Islet precursor cell (in vitro differentiated cells): Measurements from ENCODE around the gene GKN1.
"Not testable (repeated sequence)": the region's sequence is repeated elsewhere in the genome, so short reads cannot be mapped to it uniquely, and the experiment has no call there.

ENCODE experiments used
- DNase-seq: peaks from one replicate; pipeline ENCODE4 v3.0.0-alpha.2; 2018

GKN1 gene, protein sequence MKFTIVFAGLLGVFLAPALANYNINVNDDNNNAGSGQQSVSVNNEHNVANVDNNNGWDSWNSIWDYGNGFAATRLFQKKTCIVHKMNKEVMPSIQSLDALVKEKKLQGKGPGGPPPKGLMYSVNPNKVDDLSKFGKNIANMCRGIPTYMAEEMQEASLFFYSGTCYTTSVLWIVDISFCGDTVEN

DNA sequence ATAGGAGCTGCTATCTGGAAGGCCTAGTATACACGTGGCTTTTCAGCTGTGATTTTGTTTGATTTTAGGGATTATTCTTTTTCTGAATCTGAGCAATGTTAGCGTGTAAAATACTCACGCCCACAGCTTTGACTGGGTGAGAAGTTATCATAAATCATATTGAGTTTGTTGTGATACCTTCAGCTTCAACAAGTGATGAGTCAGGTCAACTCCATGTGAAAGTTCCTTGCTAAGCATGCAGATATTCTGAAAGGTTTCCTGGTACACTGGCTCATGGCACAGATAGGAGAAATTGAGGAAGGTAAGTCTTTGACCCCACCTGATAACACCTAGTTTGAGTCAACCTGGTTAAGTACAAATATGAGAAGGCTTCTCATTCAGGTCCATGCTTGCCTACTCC lies at the start of gene GKN1:
Gene GKN1, plus strand, starts transcription at position 386 of the 400 bp plus-strand sequence. CDS start 42 bp downstream, outside the sequence.
- no peak for DNase-seq

DNA sequence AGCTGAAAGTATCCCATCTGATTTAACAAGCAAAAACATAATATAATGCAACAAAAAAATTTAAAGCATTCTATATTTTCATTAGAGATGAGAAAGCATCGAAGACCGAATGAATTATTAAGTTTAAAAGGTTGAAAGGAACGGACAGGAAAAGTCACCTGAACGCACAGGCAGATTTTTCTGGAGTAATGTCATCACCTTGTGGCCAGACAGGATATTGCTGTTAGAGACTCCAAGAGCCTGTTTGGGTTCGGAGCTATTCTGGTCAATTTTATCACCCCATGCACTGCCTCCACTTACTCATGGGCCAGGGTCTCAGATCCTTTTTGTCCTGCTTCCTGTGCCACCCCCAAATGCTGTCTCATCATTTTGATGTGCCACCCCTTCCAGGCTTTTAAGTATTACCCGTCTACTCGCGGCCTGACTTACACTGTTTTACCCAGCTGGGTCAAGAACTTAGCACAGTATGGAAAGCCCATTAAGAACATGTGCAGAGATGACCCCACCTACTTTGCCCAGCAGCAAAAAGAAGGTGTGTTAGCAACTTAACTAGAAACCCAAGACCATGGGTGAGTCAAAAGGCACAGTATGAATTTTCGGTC lies 49.0 kb upstream of the GKN1 start:
- peak; percentile 65 for DNase-seq

DNA sequence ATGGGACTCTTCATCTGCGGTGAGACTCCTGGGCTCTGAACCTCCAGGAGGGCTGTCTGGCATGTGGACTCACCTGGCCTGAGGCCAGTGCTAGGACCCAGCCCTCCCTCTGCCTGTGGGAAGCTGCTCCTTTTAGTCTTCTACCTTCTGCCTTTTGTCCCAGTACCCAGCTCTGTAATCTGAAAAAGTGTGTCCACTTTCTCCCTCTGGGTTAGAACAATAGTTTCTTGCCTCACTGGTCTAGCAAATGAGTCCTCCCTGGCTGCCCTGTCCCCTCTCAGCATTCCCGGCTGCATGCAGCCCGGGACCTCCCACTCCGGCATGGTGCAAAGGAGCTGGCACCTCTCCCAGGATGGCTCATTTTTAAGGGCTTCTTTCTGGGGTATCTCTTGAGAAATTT lies 47.6 kb upstream of the GKN1 start:
- DNase-seq, result peak; percentile 72

DNA sequence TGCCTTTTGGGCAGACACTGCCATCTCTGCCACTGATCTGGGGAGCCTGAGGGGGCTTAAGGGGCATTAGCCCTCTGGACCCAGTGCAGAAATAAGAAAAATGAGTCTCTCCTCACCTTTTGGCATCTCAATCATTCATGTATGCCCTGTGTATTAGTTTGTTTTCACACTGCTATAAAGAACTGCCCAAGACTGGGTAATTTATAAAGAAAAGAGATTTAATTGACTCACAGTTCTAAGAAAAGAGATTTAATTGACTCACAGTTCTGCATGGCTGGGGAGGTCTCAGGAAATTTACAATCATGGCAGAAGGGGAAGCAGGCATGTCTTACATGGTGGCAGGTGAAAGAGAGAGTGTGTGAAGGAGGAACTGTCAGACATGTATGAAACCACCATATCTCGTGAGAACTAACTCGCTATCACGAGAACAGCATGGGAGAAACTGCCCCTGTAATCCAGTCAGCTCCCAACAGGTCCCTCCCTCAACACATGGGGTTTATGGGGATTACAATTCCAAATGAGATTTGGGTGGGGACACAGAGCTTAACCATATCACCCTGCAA lies 43.2 kb upstream of the GKN1 start:
- no peak for DNase-seq

DNA sequence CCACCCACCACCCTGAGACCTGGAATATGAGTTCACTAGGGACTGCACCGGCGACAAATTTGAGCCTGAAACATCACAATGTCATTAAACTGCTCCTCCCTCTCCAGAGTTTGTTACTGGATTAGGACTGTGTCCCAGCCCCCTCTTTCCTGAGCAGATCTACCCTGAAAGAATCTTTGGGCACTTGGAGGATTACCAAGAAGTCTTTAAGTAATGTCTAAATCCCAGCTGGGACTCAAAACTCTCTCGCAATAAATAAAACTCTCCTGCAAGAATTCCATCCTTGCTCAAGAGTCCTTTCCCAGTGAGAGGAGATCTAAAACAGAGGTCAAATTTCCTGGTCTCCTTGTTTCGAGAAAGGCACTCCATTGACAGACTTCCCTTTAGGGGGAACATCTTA lies 42.6 kb upstream of the GKN1 start:
- DNase-seq, result no peak

DNA sequence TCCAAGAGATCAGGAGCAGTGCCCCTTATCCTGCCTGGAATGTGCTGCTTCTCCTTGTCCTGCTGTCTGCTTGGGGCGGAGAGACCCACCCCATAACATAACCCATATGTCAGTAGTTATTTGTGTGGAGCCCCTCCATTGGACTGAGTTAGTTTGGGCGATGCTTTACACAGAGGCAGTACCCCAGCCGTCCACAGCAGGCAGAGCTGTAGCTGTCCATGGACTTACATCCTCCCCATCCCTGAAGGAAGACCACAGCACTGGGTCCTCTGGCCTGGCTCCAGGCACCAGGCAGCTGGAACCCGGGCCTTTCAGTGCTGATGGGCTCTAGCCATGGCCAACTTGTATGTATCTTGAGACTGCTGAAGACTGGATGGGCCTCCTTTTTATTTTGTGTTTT lies 42.0 kb upstream of the GKN1 start:
- DNase-seq, result no peak

DNA sequence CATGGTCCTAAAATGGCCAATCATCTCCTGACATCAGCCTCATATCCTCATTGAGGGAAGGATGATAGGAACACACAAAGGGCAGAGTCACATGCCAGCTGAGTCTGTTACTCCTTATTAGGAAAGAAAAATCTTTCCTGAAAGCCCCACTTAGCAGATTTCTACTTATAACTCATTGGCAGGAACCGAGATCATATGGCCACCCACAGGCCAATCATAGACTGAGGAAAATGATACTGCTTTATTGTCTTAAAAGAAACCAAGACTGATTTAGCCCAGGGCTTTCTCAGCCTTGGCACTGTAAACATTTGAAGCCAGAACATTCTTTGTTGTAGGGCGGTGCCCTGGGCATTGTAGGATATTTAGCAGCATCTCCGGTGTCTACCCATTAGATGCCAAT lies 40.4 kb upstream of the GKN1 start:
- DNase-seq, result no peak

DNA sequence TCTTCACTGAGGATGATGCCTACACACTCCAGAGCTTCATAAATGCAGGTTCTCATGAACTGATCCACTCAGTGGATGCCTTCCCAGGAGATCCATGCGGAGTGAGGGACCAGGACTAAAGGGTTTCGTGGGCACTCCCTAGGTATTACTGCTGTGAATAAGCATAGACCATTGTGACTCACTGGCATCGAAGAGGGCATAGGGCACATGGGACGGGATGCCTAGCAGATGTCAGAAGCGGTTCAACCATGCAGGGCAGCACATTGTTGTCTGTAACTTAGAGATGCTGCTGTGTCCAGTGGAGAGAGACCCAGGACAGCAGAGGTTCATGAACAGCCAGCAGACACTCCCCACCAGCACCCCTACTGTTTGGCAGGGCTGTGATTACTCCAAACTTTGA lies 39.0 kb upstream of the GKN1 start:
- DNase-seq, result no peak

DNA sequence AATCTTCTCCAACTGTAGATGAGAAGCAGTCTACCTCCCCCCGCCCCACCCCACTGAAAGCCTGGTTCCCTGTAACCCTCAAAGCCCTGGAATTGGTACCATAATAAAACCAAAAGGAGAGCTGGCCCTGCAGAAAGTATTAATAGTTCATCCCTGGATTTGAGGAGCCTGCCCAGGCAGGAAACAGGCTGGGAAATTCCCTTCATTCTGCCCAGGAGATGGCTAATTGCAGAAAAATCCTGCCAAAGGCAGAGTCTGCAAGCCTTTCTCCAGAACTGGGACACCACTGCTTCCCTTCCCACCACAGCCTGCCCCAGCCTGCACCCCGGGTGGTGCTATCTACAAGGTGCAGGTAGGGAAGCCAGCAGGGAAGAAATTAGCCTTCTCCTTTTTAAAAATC lies 38.0 kb upstream of the GKN1 start:
- DNase-seq, result no peak

DNA sequence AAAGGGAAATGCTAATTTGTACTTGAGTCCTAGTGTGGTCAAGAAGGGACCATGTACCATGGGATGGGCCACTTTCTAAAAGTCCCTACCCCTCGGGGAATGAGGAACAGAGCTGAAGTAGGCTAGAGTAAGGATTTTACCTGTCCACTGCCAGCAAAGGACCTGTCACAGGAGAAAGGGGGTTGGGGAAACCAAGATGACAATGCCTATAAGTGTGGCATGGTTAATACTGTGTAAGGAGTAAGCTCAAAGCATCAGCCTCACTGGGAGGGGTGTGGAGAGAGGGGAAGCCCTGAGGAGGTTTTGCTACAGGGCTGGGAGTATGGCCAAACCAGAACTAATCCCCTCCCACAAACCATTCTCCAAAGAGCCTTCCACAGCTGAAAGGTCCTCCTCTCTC lies 37.5 kb upstream of the GKN1 start:
- no peak for DNase-seq

DNA sequence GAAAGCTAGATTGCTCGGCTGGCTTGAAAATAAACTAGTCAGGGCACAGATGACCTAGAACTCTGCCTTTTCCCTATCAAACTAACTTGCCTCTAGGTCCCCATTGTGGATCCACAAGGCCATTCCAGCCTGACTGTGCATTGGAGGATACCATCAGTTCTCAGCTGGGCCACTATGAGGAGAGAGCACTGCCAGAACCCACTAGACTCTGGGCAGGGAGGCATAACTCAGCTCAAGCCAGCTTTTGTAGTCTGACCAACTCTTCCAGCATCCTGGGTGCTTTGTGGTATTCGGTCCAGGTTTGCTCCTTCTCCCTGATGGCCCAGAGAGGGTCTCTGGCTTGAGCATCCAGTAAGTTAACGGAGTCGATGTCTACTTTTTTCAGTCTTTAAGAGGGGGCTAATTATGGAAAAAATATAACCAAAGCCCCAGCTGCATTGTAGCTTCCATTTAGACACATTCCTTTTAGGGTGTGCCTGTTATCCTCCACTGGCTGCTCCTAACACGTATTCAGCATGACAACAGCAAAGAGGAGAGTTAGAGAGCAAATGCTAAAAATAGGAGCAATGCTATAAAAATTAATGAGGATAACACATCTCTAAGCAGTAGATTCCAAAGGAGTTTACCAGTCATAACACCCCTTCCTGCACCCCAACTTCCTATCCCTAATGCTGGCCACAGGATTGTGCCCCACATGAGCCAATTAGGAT lies 36.9 kb upstream of the GKN1 start:
- no peak for DNase-seq

DNA sequence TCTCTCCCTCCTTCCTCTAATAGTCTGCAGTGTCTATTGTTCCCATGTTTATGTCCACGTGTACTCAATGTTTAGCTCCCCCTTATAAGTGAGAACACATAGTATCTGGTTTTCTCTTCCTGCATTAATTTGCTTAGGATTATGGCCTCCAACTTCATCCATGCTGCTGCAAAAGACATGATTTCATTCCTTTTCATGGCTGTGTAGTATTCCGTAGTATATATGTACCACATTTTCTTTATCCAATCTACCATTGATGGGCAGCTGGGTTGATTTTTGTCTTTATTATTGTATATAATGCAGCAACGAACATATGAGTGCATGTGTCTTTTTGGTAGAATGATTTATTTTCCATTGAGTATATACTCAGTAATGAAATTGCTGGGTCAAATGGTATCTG lies 35.5 kb upstream of the GKN1 start:
- no peak for DNase-seq

DNA sequence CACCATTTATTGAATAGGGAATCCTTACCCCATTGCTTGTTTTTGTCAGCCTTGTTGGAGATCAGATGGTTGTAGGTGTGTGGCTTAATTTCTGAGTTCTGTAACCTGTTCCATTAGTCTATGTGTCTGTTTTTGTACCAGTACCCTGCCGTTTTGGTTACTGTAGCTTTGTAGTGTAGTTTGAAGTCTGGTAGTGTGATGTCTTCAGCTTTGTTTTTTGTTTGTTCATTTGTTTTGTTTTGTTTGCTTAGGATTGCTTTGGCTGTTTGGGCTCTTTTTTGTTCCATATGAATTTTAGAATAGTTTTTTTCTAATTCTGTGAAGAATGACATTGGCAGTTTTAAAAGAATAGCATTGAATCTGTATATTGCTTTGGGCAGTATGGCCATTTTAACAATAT lies 34.5 kb upstream of the GKN1 start:
- DNase-seq, result no peak

DNA sequence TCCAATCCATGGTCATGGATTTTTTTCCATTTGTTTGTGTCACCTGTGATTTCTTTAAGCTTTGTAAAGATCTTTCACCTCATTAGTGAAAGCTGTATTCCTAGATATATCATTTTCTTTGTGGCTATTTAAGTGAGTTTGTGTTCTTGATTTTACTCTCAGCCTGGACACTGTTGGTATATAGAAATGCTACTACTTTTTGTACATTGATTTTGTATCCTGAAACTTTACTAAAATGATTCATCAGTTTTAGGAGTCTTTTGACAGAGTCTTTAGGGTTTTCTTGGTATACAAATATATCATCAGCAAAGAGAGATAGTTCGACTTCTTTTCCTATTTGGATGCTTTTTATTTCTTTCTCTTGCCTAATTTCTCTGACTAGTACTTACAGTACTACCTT lies 34.1 kb upstream of the GKN1 start:
- no peak for DNase-seq

DNA sequence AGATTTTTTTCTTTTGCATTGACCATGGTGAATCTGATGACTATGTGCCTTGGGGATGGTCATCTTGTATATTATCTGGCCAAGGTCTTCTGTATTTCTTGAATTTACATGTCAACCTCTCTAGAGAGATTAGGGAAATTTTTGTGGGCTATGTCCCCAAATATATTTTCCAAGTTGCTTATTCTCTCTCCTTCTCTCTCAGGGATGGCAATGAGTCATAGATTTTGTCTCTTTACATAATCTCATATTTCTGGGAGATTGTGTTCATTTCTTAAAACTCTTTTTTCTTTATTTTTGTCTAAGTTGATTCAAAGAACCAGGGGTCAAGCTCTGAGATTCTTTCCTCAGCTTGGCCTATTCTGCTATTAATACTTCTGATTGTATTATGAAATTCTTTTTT lies 31.6 kb upstream of the GKN1 start:
- DNase-seq, result no peak

DNA sequence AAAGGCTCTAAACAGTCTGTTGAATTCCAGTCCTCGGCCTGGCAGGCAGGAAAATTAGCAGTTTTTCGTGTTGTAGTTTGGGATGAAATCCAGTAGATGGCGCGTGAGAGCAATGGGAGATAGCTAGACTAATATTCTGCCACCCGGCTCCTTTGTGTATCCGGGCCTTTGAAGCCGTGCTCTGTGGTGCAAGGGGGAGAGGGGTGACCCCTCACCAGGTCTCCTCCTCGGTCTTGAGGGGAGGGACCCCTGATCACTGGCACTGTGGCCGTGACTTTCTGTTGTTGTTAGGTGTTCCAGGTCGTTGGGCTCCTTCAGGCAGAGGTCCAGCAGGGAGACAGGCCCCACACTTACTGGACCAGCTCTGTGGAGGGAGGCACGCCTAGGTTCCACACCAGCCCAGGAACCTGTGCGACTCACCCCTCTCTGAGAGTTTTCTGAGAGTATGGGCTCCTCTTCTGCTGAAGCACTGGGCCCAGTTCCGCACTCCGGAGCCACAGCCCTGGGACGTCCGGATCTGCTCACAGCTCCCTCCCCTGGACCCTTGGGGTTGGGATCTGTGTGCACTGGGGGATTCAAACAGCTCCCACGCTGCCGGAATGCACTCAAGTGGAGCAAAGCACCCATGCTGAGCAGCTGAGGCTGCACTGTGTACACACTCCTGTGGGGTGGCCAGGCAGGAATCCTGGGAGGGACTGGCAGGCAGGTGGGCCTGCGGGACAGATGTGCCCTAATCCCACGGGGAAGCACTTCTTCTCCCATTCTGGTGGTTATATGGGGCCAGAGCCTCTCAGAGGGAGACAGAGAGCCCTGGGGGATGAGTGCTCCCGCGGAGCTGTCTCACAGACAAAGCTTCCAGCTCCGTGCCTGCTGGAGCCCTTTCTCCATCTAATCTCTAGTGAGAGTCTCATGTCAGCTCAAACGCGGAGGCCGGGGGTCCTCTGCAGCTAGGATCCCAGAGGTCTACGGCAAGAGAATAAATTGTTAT lies 30.6 kb upstream of the GKN1 start:
- peak; percentile 83 for DNase-seq

DNA sequence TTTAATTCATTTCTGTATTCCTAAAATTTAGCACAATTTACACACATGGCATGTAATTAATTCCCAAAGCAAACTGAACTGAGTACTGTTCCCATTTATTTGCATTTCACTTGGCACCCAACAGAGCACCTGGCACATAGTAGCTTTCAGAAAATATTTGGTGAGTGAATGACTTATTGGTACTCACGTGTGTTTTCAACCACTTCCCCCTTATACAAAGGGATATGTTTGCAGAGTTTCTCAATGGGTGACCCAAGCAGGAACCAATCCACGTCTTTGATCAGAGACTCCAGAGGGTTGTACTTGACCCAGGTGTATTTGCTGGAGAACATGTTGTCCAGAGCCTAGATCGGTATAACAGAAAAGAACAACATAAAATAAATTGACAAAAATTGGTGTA lies 28.3 kb upstream of the GKN1 start:
- DNase-seq, result no peak

DNA sequence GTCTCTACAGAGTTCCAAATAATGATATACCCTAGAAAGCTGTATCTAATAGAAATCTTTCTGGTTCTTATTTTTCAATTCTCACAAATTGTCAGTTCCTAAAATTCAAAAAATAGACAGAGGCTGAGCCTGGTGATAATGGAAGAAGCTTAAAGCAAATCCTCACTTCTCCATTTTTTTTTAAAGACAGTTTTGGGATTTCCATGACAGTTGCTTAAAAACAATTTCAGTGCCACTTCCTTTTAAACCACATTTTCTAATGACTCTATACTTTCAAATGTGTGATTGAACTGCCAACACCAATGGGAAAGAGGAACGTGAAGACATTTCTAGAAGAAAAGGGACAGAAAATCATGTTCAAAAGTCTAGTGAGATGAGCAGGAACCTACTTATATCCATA lies 25.7 kb upstream of the GKN1 start:
- no peak for DNase-seq

DNA sequence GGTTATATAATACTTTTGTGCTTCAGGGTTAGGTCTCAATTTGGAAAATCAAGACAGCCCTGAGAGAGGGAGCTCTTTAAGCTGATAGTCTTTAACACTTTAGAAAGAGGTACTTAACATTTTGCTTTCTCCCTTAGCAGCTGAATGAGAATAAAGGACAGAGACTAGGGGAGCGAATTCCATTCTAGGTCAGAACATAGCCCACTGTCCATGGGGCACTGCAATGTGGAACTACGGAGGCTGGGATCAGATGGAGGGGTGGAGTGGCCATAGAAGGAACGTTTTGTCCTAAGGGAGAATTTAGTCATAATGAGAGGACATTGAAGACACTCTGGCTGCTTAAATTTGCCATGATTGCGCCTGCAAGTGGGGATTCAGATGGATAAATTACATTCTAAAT lies 22.5 kb upstream of the GKN1 start:
- DNase-seq, result no peak

DNA sequence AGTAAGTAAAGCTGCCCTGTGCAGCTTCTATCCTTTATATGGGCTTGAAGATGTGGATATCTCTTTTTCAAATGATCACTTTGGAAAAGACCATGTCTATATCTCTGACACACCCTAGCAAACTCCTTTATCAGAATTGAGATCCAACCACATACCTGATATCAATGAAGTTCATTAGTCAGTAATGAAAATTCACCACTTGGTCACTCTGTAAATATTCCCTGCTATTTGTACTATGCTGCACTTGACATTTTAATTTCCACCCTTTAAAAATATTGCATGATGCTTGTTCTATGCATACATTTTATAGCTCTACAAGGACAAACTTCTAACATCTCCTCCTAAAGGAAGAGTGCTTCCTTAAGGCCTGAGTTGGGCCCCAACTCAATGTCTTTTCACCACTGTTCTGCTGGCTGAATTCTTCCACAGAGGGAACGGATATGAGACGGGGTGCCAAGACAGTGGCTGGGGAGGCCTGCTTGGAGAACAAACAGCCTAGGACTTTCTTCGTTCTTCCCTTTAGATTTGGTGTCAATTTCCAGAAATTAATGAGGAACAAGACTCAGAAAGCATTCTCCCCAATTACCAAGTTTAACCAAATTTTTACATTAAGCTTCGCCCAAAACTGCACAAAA lies 21.4 kb upstream of the GKN1 start, which contains the start of gene GKN2:
Gene GKN2, minus strand, starts transcription at position 7 of the 635 bp plus-strand sequence. CDS start 32 bp downstream, outside the sequence.
- no peak for DNase-seq

DNA sequence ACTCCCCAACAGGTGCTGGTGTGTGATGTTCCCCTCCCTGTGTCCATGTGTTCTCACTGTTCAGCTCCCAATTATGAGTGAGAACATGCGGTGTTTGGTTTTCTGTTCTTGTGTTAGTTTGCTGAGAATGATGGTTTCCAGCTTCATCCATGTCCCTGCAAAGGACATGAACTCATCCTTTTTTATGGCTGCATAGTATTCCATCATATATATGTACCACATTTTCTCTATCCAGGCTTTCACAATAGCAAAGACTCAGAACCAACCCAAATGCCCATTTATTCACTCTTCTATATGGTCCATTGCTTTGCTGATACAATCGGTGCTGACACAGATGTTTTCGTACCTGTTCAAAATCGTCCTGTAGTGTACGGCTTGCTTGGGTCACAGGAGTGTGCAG lies 19.0 kb upstream of the GKN1 start:
- DNase-seq, result not testable (repeated sequence)

DNA sequence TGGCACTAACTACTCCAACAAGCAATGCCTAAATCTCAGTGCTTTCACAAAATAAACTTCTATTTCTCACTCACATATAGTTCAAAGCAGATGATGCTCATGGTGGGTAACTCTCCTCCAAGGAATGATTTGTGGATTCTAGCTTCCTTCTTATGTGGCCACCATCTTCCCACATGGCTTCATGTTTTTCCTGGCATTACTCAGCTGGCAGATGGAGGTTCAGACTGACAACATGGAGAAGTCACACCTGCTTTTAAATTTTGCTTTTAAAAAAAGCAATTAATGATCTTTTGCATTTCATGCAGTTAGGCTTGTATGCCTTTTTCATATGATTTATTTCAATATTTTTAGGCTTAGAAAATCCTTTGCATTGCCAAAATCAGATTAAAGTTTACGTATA lies 15.4 kb upstream of the GKN1 start:
- no peak for DNase-seq
